Mucosa of stomach (tissue), 1 donor: Measurements from ENCODE around the gene BFSP2.
"Not testable (repeated sequence)": the region's sequence is repeated elsewhere in the genome, so short reads cannot be mapped to it uniquely, and the experiment has no call there.

Experiments
- H3K27me3 ChIP-seq: one replicate; pipeline ENCODE4 v1.7.0; 2013; ENCODE audit warnings: mild to moderate bottlenecking, low read length; ENCODE audit not compliant: control insufficient read depth, insufficient read depth
- H3K36me3 ChIP-seq: one replicate; pipeline ENCODE4 v1.7.0; 2013; ENCODE audit warnings: low read length; ENCODE audit not compliant: control insufficient read depth, insufficient read depth
- H3K4me1 ChIP-seq: one replicate; pipeline ENCODE4 v1.7.0; 2013; ENCODE audit warnings: mild to moderate bottlenecking, low read length; ENCODE audit not compliant: control insufficient read depth, insufficient read depth
- H3K4me3 ChIP-seq: one replicate; pipeline ENCODE4 v1.7.0; 2013; ENCODE audit warnings: low read length
- H3K9ac ChIP-seq: one replicate; pipeline ENCODE4 v1.7.0; 2013; ENCODE audit warnings: mild to moderate bottlenecking, low read length, moderate library complexity
- H3K9me3 ChIP-seq: one replicate; pipeline ENCODE4 v1.7.0; 2013; ENCODE audit warnings: mild to moderate bottlenecking, low read length, moderate library complexity; ENCODE audit not compliant: control insufficient read depth
- donor health status: Pancreatic carcinoma.

BFSP2 gene

GRCh38 chr3:133479401-133479800, 79.5 kb downstream of the BFSP2 start:
- Histone ChIP-seq H3K4me3 (no peak overlapping the region), H3K9me3 (no peaks in the 10 kb centered on the region), H3K36me3 (no peaks in the 10 kb centered on the region), H3K27me3 (no peaks in the 10 kb centered on the region), H3K9ac (no peak overlapping the region), H3K4me1 (no peaks in the 10 kb centered on the region)

GRCh38 chr3:133479895-133480669, 80.2 kb downstream of the BFSP2 start:
- H3K27me3 ChIP-seq: no peaks in the 10 kb centered on the region
- no peaks in the 10 kb centered on the region for H3K4me1 ChIP-seq
- no peaks in the 10 kb centered on the region for H3K9me3 ChIP-seq
- no peak overlapping the region for H3K9ac ChIP-seq
- H3K36me3 ChIP-seq: no peaks in the 10 kb centered on the region
- H3K4me3 ChIP-seq: no peak overlapping the region

- not testable (repeated sequence) for H3K4me1 ChIP-seq, H3K27me3 ChIP-seq, H3K9me3 ChIP-seq, H3K4me3 ChIP-seq, H3K36me3 ChIP-seq, H3K9ac ChIP-seq
These were observed 82.6 kb downstream of the BFSP2 start for GRCh38 chr3:133482474-133482873.

GRCh38 chr3:133486658-133487057, 86.8 kb downstream of the BFSP2 start:
- H3K4me3 ChIP-seq: no peak overlapping the region
- H3K36me3 ChIP-seq: no peaks in the 10 kb centered on the region
- H3K4me1 ChIP-seq: no peaks in the 10 kb centered on the region
- no peak overlapping the region for H3K9ac ChIP-seq
- H3K9me3 ChIP-seq: no peaks in the 10 kb centered on the region
- H3K27me3 ChIP-seq: no peaks in the 10 kb centered on the region

- H3K9me3 ChIP-seq: no peaks in the 10 kb centered on the region
- H3K9ac ChIP-seq: no peak overlapping the region
- H3K36me3 ChIP-seq: no peaks in the 10 kb centered on the region
- H3K4me3 ChIP-seq: no peak overlapping the region
- H3K4me1 ChIP-seq: no peaks in the 10 kb centered on the region
- no peaks in the 10 kb centered on the region for H3K27me3 ChIP-seq
These were observed 87.3 kb downstream of the BFSP2 start for GRCh38 chr3:133487204-133487603.

- Histone ChIP-seq H3K9ac (no peak overlapping the region), H3K36me3 (no peaks in the 10 kb centered on the region), H3K27me3 (no peaks in the 10 kb centered on the region), H3K4me1 (no peaks in the 10 kb centered on the region), H3K4me3 (no peak overlapping the region), H3K9me3 (no peaks in the 10 kb centered on the region)
These were observed 88.2 kb downstream of the BFSP2 start for GRCh38 chr3:133487920-133488540.

GRCh38 chr3:133488785-133489367, 89.0 kb downstream of the BFSP2 start:
- Histone ChIP-seq H3K27me3 (no peaks in the 10 kb centered on the region), H3K4me3 (no peak overlapping the region), H3K9ac (no peak overlapping the region), H3K4me1 (no peaks in the 10 kb centered on the region), H3K9me3 (no peaks in the 10 kb centered on the region), H3K36me3 (no peaks in the 10 kb centered on the region)

- no peaks in the 10 kb centered on the region for H3K9me3 ChIP-seq
- no peaks in the 10 kb centered on the region for H3K36me3 ChIP-seq
- no peaks in the 10 kb centered on the region for H3K4me1 ChIP-seq
- no peak overlapping the region for H3K9ac ChIP-seq
- no peak overlapping the region for H3K4me3 ChIP-seq
- no peaks in the 10 kb centered on the region for H3K27me3 ChIP-seq
These were observed 89.7 kb downstream of the BFSP2 start for GRCh38 chr3:133489466-133490085.

- Histone ChIP-seq H3K4me1 (no peaks in the 10 kb centered on the region), H3K4me3 (no peak overlapping the region), H3K9me3 (no peaks in the 10 kb centered on the region), H3K36me3 (no peaks in the 10 kb centered on the region), H3K27me3 (no peaks in the 10 kb centered on the region), H3K9ac (no peak overlapping the region)
These were observed 90.9 kb downstream of the BFSP2 start for GRCh38 chr3:133490468-133491351.

GRCh38 chr3:133491481-133492059, 91.7 kb downstream of the BFSP2 start:
- no peak overlapping the region for H3K9ac ChIP-seq

GRCh38 chr3:133492159-133492741, 92.4 kb downstream of the BFSP2 start:
- no peaks in the 10 kb centered on the region for H3K4me1 ChIP-seq
- H3K9ac ChIP-seq: no peak overlapping the region
- no peaks in the 10 kb centered on the region for H3K9me3 ChIP-seq
- H3K36me3 ChIP-seq: no peaks in the 10 kb centered on the region
- no peak overlapping the region for H3K4me3 ChIP-seq
- H3K27me3 ChIP-seq: no peaks in the 10 kb centered on the region

More at GRCh38 chr3:133491481-133492059, 91.7 kb downstream of the BFSP2 start:
- H3K4me3 ChIP-seq: no peak overlapping the region
- no peaks in the 10 kb centered on the region for H3K9me3 ChIP-seq
- no peaks in the 10 kb centered on the region for H3K36me3 ChIP-seq
- H3K27me3 ChIP-seq: no peaks in the 10 kb centered on the region
- no peaks in the 10 kb centered on the region for H3K4me1 ChIP-seq
